Hepatocyte (in vitro differentiated cells): Measurements from ENCODE around the gene NDUFC2. TPM values are rescaled to one million over a fixed set of nuclear protein-coding genes. Genes with fewer than 3 reads are reported as not detected.

Experiments
- DNase-seq: peaks from one replicate; pipeline ENCODE4 v3.0.0-alpha.2; 2016; ENCODE audit warnings: low spot score
- H2AFZ ChIP-seq: fragments of 200-600 bp; sonication (generic); 2 replicates; pipeline ENCODE4 v1.6.0; 2016; ENCODE audit warnings: antibody characterized with exemption, mild to moderate bottlenecking
- H3K27ac ChIP-seq: fragments of 200-600 bp; sonication (generic); 2 replicates; pipeline ENCODE4 v1.5.1; 2016; ENCODE audit warnings: mild to moderate bottlenecking
- H3K27me3 ChIP-seq: fragments of 200-600 bp; sonication (generic); 2 replicates; pipeline ENCODE4 v1.6.1; 2016
- H3K36me3 ChIP-seq: fragments of 200-600 bp; sonication (generic); replicated peaks from 2 replicates; pipeline ENCODE4 v1.5.1; 2016; ENCODE audit warnings: low read depth; ENCODE audit not compliant: insufficient read depth
- H3K4me1 ChIP-seq: fragments of 200-600 bp; sonication (generic); 2 replicates; pipeline ENCODE4 v1.5.1; 2016; ENCODE audit warnings: mild to moderate bottlenecking, moderate library complexity; ENCODE audit not compliant: insufficient read depth
- H3K4me2 ChIP-seq: fragments of 200-600 bp; sonication (generic); 2 replicates; pipeline ENCODE4 v1.6.0; 2016
- H3K4me3 ChIP-seq: fragments of 200-600 bp; sonication (generic); 2 replicates; pipeline ENCODE4 v1.5.1; 2016; ENCODE audit warnings: mild to moderate bottlenecking
- H3K79me2 ChIP-seq: fragments of 200-600 bp; sonication (generic); 2 replicates; pipeline ENCODE4 v1.6.0; 2017; ENCODE audit warnings: mild to moderate bottlenecking
- H3K9me2 ChIP-seq: fragments of 200-600 bp; sonication (generic); replicated peaks from 2 replicates; pipeline ENCODE4 v1.6.0; 2017; ENCODE audit warnings: mild to moderate bottlenecking; ENCODE audit not compliant: insufficient read depth
- H3K9me3 ChIP-seq: fragments of 200-600 bp; sonication (generic); 2 replicates; pipeline ENCODE4 v1.5.1; 2016; ENCODE audit warnings: low read depth, mild to moderate bottlenecking
- H4K20me1 ChIP-seq: fragments of 200-600 bp; sonication (generic); 2 replicates; pipeline ENCODE4 v1.6.0; 2016; ENCODE audit warnings: mild to moderate bottlenecking; ENCODE audit not compliant: insufficient read depth, poor library complexity, severe bottlenecking
- EZH2 ChIP-seq: fragments of 200-600 bp; sonication (generic); IDR thresholded peaks from 2 replicates; pipeline ENCODE4 v1.6.1; 2016; ENCODE audit warnings: antibody characterized with exemption, mild to moderate bottlenecking, borderline replicate concordance
- EZH2phosphoT487 ChIP-seq: fragments of 200-600 bp; sonication (generic); IDR thresholded peaks from one replicate; pipeline ENCODE4 v1.6.1; 2018; ENCODE audit warnings: antibody characterized with exemption, mild to moderate bottlenecking, low read depth, moderate library complexity; ENCODE audit not compliant: unreplicated experiment, severe bottlenecking
- WGBS: methylation state at CpG from one replicate; pipeline ENCODE4 v1.1.6; 2016; ENCODE audit warnings: low lambda C conversion rate; ENCODE audit errors: missing lambda C conversion rate; 5-methylcytosine and 5-hydroxymethylcytosine counted together
- polyA plus RNA-seq: library from polyadenylated mRNA; unstranded; fragments of >200 nt; fragmentation: Nextera tagmentation; extraction: Ambion mirVana; gene quantifications from 2 replicates; pipeline ENCODE4 v1.2.1, GENCODE V29; 2016
- total RNA-seq: library from RNA; depleted of rRNA; stranded (reverse); fragments of >200 nt; gene quantifications from 2 replicates; pipeline ENCODE4 v1.2.3, GENCODE V29; 2014
- TF ChIP-seq, protein P1 (sequence below): fragments of 200-600 bp; sonication (generic); IDR thresholded peaks from 2 replicates; pipeline ENCODE4 v1.5.1; 2016; ENCODE audit warnings: antibody characterized with exemption, mild to moderate bottlenecking; ENCODE audit not compliant: poor library complexity

Gene NDUFC2
- total and polyA plus RNA-seq, 2 experiments from 2014 or later, result 115 to 481 TPM

DNA sequence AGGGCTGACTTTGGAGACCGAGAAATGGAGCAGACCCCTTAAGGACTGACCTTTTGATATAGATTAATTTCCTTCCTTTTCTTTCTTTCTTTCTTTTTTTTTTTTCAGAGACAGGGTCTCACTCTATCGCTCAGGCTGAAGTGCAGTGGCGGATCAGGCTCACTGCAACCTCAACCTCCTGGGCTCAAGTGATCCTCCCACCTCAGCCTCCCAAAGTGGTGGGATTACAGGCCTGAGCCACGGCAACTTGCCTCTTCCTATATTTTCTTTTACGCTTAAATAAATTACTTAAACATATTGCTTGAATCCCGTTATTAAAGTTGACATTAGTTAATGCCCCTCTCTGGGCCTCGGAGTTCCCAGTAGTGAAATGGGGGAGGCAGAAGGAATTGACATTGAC lies 56.2 kb downstream of the NDUFC2 start:
- H3K4me3 ChIP-seq, result no peak overlapping the region
- peak overlapping the region; percentile 87 for H2AFZ ChIP-seq
- H3K9me2 ChIP-seq, result no peaks in the 10 kb centered on the region
- DNase-seq, result no peak
- peak overlapping the region; percentile 85 for H3K4me2 ChIP-seq
- no peaks in the 10 kb centered on the region for H3K79me2 ChIP-seq
- no peaks in the 10 kb centered on the region for H3K36me3 ChIP-seq
- peak overlapping the region; percentile 72 for H3K27ac ChIP-seq
- no peaks in the 10 kb centered on the region for H3K9me3 ChIP-seq
- H3K4me1 ChIP-seq, result peaks cover 9% of the 10 kb centered on the region
- WGBS, result 74% methylated on average over 7 of the region's 7 CpGs
- TF ChIP-seq EZH2, result no peak
- TF ChIP-seq, protein P1, sequence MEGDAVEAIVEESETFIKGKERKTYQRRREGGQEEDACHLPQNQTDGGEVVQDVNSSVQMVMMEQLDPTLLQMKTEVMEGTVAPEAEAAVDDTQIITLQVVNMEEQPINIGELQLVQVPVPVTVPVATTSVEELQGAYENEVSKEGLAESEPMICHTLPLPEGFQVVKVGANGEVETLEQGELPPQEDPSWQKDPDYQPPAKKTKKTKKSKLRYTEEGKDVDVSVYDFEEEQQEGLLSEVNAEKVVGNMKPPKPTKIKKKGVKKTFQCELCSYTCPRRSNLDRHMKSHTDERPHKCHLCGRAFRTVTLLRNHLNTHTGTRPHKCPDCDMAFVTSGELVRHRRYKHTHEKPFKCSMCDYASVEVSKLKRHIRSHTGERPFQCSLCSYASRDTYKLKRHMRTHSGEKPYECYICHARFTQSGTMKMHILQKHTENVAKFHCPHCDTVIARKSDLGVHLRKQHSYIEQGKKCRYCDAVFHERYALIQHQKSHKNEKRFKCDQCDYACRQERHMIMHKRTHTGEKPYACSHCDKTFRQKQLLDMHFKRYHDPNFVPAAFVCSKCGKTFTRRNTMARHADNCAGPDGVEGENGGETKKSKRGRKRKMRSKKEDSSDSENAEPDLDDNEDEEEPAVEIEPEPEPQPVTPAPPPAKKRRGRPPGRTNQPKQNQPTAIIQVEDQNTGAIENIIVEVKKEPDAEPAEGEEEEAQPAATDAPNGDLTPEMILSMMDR, result no peak
- TF ChIP-seq EZH2phosphoT487, result no peak
- H4K20me1 ChIP-seq, result no peaks in the 10 kb centered on the region
- no peaks in the 10 kb centered on the region for H3K27me3 ChIP-seq

DNA sequence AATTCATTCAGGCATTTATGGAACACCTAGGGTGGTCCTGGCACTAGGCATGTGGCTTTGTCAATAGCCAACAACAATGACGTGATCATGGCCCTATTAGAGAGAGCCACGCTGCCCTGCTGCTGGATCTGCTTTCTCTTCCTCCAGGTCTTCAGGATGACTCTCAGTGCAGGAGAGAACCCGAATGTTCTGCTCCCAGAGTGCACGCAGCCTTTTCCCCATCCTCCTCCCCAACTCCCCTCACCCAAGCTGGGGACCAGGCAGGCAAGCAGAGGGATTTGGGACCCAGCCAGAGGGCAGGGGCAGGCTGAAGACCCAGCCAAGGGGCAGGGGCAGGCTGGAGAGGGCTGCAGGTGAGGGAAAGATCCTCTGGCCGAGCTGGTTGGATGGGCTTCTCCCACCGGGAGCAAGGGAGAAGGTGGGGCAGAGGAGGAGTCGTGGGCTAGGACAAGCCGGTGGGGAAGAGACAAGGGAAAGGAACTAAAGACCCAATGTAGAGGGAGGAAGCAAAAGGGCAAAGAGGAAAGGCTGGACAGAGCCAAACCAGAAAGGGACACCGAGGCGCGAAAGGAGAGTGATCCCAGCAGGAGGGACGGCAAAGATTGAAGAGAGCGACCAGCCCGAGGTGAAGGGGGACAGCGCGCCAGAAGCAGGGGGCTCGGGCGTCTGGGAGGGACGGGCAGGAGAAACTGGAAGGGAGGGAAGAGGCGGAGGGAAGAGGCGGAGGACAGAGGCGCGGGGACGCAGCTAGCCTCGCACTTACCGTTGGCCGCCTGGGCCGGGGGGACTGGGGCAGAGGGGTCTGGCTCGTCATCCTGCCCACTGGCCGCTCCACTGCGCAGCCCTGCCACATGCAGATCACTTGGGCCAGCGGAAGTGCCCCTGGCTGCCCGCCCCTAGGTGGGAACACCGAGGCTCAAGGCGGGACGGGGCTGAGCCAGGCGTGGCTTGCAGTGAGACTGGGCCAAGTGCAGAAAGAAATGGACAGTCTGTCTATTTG lies 57.0 kb downstream of the NDUFC2 start, which contains the start of gene KCTD14:
Gene KCTD14 (minus strand): TSS at position 880 of the 1,000 bp plus-strand sequence. CDS start 27 bp downstream, at position 853.
- no peaks in the 10 kb centered on the region for H3K36me3 ChIP-seq
- peak within 1 kb of the TSS; percentile 87 for H2AFZ ChIP-seq
- TF ChIP-seq EZH2phosphoT487, result no peak
- TF ChIP-seq EZH2, result no peak
- TF ChIP-seq, protein P1, result no peak
- peak within 1 kb of the TSS; percentile 72 for H3K27ac ChIP-seq
- peak within 1 kb of the TSS; percentile 85 for H3K4me2 ChIP-seq
- peak within 1 kb of the TSS; percentile 10 for H3K4me3 ChIP-seq
- H3K4me1 ChIP-seq, result peaks cover 9% of the 10 kb centered on the region
- H3K79me2 ChIP-seq, result no peaks in the 10 kb centered on the region
- H4K20me1 ChIP-seq, result no peaks in the 10 kb centered on the region
- H3K9me2 ChIP-seq, result no peaks in the 10 kb centered on the region
- H3K27me3 ChIP-seq, result no peaks in the 10 kb centered on the region
- no peaks in the 10 kb centered on the region for H3K9me3 ChIP-seq
- WGBS, result 11% methylated on average over 33 of the region's 37 CpGs
- peak; percentile 55 for DNase-seq

DNA sequence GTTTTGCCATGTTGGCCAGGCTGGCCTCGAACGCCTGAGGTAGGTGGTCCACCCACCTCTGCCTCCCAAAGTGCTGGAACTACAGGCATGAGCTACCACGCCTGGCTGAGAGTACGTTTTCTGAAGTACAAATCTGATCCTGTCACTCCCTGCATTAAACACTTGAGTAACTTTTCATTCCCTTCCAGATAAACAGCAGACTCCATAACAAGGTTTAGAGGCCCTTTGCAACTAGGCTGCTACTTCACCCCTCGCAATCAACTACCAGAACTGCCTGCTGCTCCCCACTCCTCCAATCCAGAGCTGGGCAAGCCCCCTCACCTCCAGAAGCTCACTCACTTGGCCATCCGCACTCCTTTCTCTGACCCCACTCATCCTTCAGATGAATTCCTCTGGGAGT lies 58.1 kb downstream of the NDUFC2 start:
- H3K79me2 ChIP-seq, result no peaks in the 10 kb centered on the region
- no peak overlapping the region for H2AFZ ChIP-seq
- WGBS, result 85% methylated on average over 6 of the region's 6 CpGs
- no peaks in the 10 kb centered on the region for H4K20me1 ChIP-seq
- peak overlapping the region; percentile 28 for H3K27ac ChIP-seq
- DNase-seq, result no peak
- no peak overlapping the region for H3K4me2 ChIP-seq
- no peaks in the 10 kb centered on the region for H3K27me3 ChIP-seq
- no peak overlapping the region for H3K4me3 ChIP-seq
- H3K9me2 ChIP-seq, result no peaks in the 10 kb centered on the region
- no peaks in the 10 kb centered on the region for H3K9me3 ChIP-seq
- H3K4me1 ChIP-seq, result peaks cover 9% of the 10 kb centered on the region
- TF ChIP-seq EZH2phosphoT487 (no peak), EZH2 (no peak)
- TF ChIP-seq, protein P1, result no peak
- H3K36me3 ChIP-seq, result no peaks in the 10 kb centered on the region
